ENCODE measurements around the gene MAG. TPM values are rescaled to one million over a fixed set of nuclear protein-coding genes. Genes with fewer than 3 reads are reported as not detected.
"Not testable (repeated sequence)": the region's sequence is repeated elsewhere in the genome, so short reads cannot be mapped to it uniquely, and the experiment has no call there.

Gene MAG
- total RNA-seq, 1 donor from 2014 or later: 0.69 TPM

GRCh38 chr19:35346193-35347052 is 54.5 kb downstream of the MAG start:
- DNase-seq: no peak

GRCh38 chr19:35347171-35347929 is 55.4 kb downstream of the MAG start, which contains the start of gene FFAR1:
TSS of gene FFAR1 (plus strand) at chr19:35347902. CDS start at chr19:35351552, 3,650 bp downstream.
- no peak for DNase-seq

- DNase-seq: no peak
Measured at GRCh38 chr19:35347930-35348298, 56.0 kb downstream of the MAG start.

DNA sequence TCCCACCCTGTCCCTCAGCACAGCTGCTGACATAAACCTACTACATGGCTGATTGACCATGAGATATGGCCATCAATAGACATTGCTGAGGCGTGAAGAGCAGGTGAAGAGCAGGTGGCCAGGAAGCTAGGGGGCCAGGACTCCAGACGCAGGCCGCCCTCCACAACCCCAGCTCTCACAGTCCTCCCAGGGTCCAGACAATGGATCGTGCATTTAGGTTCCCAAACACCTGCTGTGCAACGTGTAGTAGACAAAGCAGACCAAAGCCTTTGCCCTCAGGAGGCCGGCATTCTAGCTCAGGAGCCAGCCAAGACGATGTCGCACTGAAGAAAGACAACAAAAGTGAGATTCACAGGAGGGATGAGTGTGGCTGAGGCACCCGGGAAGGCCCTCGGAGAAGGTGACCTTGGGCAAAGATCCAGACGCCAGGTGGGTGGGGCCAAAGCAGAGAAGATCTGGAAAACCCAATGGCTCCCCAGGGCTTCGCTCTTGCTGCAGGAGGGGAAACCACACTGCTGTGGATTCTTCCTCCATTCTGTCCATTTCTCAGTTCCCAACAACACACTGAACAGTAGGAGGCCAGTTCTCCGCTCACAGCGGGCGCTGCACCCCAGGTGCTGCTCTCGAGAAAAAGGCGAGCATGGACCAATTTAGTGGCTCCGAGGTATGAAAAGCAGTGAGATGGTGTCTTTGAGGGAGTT is 57.1 kb downstream of the MAG start:
- DNase-seq: no peak

- DNase-seq: no peak
Measured at GRCh38 chr19:35349614-35350521, 57.9 kb downstream of the MAG start.

DNA sequence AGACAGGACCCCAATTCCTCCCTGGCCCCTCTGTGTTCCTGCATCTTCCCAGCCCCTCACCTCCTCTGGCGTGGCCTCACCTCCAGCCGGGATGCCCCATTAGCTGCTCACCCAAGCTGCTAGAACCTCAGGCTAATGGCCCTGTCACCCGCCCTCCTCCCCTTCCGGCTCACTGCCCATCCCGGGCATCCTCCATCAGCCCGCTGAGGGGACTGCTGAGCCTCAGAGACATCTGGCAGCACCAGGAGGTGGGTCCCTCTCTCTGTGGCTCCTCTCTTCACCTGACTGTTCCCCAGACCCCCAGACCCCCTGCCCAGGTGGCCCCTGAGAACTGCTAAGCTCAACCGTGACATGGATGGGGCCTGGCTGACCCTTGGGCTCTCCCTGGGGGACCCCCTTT is 58.6 kb downstream of the MAG start:
- no peak for DNase-seq

- DNase-seq: no peak
Measured at GRCh38 chr19:35351411-35352176, 59.6 kb downstream of the MAG start.

- no peak for DNase-seq
Measured at GRCh38 chr19:35352177-35352447, 60.2 kb downstream of the MAG start.

DNA sequence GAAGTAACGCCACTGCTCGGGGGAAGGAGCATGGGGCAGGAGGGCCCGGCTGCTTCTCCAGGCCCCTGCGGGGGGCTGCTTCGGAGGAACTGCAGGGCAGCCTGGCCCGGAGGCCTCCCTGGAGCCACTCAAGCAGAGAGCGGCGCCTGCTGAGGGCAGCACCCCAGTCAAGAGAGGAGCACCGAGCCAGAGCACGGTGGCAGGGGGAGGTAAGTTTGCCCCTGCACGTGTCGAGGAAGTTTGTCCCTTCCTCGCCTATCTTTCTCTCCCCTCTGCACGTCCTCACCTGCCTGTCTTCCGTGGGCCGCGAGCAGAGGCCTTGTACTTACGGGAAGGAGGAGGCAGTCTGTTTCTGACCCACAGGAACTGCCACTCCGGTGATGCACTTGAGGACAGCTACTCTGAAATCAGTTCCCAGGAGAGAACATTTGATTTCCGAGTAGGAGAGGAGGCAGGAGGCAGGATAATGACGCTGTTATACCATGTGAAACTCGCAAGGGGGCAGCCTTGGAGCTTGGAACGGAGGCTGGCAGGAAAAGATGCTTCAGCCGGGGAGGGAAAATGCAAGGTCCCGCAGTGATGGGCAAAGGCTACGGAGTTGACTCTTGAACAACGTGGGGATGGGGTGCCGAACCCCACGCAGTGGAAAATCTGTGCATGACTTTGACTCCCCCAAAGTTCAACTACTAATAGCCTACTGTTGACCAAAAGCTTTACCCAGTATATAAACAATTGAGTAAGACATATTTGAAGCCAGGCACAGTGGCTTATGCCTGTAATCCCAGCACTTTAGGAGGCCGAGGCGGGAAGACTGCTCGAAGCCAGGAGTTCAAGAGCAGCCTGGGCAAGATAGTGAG is 60.7 kb downstream of the MAG start:
- DNase-seq: peak; percentile 60

DNA sequence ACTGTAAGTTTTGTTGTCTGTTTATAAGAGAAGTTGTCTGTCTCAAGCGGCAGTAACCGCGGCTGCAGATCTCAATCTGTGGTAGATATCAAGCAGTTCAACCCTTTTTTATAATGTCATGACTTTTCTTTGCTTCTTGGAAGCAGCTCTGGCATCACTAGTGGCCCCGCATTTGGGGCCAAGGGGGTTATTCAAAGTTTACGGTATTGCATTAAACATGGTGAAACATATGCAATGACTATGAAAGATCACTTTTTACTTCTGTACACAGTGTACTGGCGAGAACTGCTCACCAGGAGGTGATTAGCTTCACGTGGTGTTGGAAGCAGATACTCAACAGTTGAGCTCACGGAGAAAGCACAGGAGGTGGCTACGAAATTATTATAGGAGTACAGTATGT is 61.7 kb downstream of the MAG start:
- no peak for DNase-seq

GRCh38 chr19:35354898-35355297 is 62.9 kb downstream of the MAG start:
- no peak for DNase-seq

DNA sequence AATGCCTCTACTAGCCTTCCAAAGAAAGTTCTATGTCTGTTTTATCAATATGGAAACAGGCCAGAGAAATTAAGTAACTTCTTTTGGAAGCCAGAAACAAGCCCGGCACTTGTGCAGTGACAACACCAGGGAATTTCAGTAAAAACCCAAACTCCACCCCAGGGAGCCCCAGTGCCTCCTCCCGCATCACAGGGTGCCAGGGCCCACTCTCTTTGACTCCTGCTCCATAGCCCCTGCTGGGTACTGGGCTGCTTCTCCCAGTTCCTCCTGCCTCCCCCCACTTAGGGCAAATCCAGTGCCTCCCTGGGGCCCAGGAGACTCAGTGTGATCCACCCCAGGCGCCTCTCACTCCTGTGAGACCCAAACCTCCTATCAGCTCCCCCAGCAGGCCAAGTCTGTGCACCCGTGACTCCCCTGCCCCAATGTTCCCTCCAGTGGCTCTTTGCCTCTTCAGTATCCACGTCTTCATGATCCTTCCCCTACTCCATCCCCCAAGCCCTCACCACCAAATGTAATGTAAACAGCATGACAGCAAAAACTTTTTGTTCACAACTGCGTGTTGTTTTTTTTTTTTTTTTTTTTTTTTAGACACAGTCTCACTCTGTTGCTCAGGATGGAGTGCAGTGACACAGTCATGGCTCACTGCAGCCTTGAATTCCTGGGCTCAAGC is 64.0 kb downstream of the MAG start:
- DNase-seq: no peak

DNA sequence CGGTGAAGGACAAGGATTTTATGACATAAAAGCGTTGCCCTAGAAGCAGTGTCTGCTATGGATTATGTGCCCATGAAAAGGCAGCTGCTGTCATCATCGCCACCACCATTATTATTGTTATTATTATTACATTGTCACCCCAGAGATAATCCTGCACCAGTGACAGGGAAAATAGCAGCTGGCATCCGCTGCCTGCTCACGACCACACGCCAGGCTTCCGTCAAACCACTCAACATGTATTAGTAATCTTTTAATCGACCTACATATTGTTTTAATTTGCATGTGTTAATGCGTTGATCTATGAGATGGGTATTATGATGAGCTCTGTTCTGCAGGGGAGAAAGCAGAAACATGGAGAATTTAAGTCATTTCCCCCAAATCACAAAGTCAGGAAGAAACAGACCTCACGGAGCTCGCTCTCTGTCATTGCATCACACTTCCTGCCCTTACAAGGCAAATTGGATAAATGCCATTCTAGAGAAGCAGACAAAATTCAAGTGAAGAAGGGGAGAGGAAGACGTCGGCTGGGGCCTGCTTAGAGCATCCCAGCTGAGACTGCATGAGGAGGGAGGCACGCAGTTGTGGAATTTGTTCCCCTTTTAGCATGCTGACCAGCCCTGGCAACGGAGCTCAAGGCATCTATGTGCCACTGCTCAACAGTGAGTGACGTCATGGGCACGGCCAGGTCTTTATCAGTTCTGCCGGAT is 66.1 kb downstream of the MAG start, which contains the start of gene FFAR3:
TSS of gene FFAR3 (plus strand) at position 594 of the 707 bp plus-strand sequence. CDS start 431 bp downstream, outside the sequence.
- peak; percentile 61 for DNase-seq

DNA sequence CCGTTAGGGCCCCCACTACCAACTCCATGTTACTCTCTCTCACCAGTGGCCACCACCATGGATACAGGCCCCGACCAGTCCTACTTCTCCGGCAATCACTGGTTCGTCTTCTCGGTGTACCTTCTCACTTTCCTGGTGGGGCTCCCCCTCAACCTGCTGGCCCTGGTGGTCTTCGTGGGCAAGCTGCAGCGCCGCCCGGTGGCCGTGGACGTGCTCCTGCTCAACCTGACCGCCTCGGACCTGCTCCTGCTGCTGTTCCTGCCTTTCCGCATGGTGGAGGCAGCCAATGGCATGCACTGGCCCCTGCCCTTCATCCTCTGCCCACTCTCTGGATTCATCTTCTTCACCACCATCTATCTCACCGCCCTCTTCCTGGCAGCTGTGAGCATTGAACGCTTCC is 66.9 kb downstream of the MAG start:
- DNase-seq: not testable (repeated sequence)

- DNase-seq: not testable (repeated sequence)
Measured at GRCh38 chr19:35359395-35359794, 67.4 kb downstream of the MAG start.

- not testable (repeated sequence) for DNase-seq
Measured at GRCh38 chr19:35360081-35360480, 68.1 kb downstream of the MAG start.

GRCh38 chr19:35360880-35361420 is 69.0 kb downstream of the MAG start:
- no peak for DNase-seq

DNA sequence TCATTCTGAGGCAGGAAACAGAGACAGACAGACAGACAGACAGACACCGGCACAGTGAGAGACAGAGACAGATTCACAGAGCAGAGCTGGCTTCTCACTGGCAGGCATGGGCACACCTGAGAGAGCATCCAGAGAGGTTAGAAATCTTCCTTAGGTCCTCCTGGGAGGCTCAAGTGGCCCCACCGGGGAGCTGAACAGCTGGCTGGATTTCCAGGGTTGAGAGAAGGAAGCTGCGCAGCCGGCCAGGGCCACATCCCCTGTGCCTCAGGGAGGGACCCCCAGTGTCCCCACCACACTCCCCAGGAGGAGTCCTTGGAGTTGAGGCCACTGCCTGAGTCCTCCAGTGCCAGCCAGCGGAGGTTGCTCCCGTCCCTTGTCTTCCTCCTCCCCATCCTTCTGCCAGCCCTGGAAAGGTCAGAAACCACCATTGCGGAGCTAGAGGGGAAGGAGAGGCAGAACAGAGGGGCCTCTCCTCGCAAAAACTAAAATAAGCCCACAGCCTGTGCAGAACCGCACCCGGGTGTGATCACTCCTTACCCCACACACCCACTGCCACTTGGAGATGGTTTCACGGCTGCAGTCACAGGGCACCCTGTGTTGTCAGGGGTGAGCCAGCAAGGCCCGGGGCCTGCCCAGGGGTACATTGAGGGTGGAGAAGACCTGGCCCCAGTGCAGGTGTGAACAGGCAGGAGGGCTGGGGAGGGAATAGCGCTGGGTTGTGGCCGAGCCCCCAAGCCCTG is 70.5 kb downstream of the MAG start:
- no peak for DNase-seq
